PFSK-1 (cell line): Measurements from ENCODE around the gene LDHA.

Experiments used
- POLR2AphosphoS5 ChIP-seq: IDR thresholded peaks from 2 replicates; pipeline ENCODE4 v1.6.1; 2012; ENCODE audit warnings: low read depth, mild to moderate bottlenecking, control low read depth, low read length, moderate library complexity
- TAF1 ChIP-seq: IDR thresholded peaks from 2 replicates; pipeline ENCODE4 v1.6.1; 2012; ENCODE audit warnings: low read length, control low read depth, borderline replicate concordance; ENCODE audit not compliant: insufficient read depth

GRCh38 chr11:18374956-18375355, 19.4 kb upstream of the LDHA start:
- TF ChIP-seq POLR2AphosphoS5 = no peak
- TF ChIP-seq TAF1 = no peak
